Stimulated activated naive CD4-positive, alpha-beta T cell (primary cell): ENCODE measurements around the gene CPSF3.
A peak's percentile ranks its signal among the peaks of the same experiment; 100 is the strongest.

Source experiments
- DNase-seq, 6 experiments: peaks; one replicate each; lab custom pipeline; 2025; lab: John Stamatoyannopoulos, UW

CPSF3 gene

DNA sequence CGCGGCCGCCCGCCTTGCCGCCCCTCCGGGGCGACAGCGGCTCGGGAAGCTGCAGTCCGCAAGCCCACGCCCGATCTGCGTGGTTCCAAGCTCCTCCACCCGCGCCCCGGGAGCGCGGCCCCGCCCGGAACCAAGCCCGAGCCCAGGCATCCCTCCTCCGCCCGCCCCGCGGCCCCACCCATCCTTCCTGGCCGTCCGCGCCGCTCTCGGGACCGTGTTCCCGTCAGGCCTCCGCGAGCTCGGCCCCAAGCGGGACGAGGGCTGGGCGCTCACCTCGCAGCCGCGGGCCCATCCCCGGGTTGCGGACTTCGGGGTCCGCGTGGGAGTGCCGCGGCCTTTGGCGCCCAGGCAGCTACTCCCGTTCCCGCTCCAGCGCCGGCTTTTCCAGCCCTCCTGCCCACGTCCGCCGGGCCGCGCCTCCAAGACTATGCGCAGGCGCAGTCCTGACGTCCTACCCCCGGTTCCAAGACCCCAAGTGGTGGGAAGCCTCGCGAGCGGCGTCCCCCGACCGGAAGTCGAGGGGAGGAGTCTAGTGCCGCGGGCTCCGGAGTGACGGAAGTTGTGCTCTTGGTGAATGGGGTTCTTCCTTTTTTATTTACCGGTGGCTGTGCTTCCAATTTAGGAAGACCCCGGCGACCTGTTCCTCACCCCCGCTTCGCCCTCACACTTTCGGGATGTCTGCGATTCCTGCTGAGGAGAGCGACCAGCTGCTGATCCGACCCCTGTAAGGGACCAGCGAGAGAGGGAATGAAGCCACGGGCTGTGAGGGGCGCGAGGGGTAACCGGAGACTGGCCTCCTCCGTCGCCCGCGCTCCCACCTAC is at the start of gene CPSF3, which contains the start of gene ITGB1BP1:
TSS of gene CPSF3 (plus strand) at position 555 of the 822 bp plus-strand sequence. CDS start at position 675, 120 bp downstream.
TSS of gene ITGB1BP1 (minus strand) at position 429 of the 822 bp plus-strand sequence. CDS start 4,831 bp downstream, outside the sequence.
- peak; percentile 88 to 93 (median 92) for DNase-seq

DNA sequence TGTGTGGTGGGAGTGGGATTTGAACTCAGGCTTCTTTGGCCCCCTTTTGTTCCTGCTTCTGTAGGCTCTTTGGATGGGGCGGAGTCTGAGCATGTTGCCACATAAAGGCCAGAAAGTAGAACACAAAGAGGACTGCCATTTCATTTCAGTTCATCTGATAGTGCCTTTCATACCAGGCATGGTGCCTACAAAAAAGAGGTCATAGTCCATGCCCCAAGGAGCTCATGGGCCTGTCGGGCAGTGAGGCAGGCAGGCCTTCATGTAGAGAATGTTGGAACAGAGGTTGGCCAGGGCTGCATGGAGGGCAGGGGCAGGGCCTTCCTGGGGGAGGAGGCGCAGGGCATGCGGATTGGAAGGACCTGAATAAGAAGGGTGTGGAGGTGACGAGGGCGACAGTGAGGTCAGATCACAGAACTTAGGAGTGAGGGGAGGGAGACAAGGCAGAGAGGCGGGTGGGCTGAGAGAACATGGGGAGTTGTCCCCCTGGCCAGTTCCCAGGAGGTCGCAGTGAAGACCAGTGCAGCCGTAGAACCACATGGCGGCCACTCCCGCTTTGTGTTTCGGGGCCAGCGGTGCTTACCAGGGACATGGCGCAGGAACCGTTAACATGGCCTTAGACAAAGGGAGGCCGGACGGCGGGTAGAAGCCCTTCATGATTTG is 49.3 kb upstream of the CPSF3 start:
- DNase-seq: no peak

DNA sequence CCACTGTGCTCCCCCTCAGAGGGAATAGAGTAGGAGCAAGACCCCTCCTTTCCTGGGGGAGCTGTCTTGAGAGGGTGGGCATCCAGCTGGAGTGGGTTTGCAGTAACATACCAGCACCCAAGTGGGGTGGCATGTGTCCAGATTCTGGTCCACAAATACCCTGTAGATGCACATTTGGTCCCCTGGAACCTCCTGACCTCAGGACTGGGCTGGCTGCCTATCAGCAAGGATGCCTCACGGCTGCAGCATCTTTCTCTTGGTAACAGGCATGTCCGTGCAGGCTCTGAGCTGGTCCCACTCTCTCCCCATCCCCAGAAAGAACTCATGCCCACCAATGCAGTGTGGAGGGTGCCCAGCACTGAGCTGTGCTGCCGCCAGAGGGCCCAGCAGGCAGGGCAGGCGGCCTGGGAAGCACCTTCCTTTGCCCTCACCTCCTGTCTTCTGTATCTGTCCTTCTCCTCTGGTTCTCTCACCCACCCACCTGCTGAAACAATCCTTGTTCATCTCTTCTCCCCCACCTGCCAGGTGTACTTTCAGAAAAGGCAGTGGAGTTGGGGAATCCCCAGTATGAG is 47.5 kb upstream of the CPSF3 start:
- DNase-seq: no peak

DNA sequence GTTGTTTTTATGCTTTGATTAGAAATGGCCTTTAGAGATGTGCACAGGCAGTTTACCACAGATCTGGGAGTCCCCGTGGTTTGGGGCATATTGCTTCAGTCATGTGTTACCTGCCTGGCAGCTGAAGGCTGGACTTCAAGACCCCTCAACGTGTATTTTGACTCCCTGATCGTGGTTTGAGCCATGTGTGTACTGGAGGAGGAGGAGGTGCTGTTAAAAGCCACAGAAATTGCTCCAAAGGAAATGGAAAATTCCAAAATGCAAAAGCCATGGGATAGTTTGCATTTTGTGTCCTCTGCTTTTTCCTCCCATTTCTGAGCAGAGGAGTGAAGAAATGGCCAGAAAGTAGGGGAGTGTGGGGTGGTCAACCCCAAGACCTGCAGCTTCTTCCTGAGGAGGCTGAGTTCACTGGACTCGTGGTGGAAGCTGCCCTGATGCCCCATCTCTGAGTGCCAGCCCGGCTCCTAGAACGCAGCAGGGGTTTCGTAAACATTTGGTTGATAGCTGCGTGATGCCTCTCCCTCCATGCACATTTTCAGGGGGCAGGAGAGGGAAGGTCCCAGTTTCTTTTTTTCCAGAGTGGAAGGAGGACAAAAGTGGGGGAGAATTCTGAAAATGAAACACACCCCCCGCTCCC is 45.9 kb upstream of the CPSF3 start:
- DNase-seq: no peak

DNA sequence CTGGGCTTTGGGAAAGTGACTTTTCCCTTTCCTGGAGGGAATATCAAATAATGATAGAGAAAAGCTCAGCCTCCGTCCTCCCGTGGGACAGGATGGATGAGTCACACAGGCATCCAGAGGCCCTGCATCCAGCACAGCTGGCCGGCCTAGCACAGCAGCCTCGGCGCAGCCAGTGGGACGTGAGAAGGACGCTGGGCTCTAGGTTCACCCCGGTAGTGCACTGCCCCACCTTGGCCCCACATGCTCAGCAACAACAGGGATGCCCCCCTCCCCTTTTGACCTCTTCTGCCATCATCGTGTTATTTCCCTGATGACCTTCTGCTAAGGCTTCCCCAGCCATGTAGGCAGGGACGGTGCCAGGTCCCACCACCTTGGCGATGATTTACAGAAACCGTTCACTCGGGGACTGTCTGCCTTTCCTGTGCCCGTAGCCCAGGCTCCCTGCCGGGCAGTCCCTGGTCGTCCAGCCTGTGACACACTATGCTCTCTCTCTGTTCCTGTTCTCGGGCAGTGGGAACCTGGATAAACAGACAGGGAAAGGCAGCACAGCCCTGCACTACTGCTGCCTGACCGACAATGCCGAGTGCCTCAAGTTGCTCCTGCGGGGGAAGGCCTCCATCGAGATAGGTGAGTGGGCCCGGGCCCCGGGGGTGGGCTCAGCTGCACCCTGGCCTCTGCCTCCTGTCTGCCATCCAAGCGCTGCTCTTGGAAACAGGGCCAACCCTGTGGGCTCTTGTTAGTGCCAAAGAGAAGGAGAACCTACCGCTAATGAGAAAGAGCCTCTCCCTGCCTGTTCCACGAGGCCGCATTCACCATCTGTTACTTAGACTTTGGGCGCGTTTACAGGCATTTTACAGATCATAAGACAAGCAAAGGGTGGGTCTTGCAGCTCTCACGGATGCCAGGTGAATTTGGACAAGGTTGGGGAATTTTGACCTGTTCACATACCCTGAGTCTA is 44.7 kb upstream of the CPSF3 start:
- DNase-seq: no peak

DNA sequence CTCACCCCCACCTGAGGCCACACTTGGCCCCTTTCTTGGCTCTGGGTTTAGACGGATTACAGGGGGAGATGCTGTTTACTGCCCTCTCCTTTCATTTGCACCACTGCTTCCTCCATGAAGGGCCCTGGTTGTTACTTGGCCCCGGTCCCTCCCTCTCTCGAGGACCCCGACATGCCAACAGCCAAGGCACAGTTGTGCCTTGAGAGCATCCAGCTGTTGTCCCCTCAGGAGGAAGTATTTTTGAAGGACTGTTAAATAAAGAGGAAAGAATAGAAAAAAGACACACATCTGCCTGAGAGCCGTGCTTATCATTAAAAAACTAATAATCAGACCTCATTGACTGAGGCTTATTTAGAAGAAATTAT is 44.1 kb upstream of the CPSF3 start:
- DNase-seq: no peak

DNA sequence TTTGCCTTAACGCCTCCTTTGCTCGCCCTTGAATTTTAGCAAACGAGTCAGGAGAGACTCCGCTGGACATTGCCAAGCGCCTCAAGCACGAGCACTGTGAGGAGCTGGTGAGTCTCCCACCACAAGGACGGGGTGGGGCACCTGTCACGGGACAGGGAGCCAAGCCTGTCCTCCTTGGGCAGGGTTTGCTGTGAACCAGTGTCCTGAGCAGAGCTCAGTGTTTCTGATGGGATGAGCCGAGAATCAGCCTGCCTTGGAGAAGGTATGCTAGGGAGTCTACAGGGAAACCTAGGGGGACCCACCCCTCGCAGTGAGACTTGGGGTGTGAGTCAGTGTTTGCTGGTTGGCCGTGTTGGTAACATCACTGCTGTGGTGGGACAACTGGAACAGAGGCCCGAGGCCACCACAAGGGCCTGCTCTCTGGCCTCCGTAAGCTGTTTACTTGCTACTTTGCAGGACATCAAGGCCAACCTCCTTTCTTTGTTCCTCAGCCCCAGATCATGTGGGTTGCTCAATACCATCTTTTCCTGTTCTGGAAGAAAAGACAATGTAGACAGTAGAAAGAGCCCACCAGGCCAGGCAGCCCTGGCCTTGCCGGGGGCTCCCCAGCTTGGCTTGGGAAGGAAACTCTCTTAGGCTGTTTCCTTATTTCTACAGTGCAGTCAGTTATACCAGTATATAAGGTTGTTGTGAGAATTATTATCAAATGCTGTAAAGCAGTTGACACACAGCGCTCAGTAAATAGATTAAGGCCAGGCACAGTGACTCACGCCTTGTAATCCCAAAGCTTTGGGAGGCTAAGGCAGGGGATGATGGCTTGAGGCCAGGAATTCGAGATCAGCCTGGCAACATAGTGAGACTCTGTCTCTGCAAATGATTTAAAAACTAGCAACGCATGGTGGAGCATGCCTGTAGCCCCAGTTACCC is 42.5 kb upstream of the CPSF3 start:
- no peak for DNase-seq

DNA sequence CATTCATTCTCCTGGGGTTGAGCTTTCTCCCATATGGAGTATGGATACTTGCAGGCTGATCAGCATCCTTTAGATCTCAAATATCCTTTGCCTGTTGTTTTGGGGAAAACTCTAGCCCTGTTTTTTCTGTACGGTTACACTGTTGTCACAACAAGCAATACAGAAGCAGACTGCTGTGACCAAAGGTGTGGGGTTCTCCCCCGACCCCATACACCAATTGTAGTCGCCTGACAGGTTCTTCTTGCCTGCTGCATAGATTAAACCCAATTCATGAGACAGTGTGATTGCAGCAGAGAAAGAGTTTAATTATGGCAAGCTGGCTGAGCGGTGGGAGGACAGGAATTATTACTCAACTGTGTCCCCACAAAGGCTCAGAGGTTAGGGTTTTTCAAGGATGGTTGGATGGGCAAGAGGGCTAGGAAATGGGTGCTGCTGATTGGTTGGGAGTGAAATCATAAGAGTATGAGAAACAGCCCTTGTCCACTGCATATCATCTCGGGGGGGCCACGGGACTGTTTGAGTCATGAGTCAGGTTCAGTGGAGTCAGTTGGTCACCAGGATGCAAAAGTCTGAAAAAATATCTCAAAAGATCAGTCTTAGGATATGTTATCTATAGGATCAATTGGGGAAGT is 40.7 kb upstream of the CPSF3 start:
- DNase-seq: no peak

DNA sequence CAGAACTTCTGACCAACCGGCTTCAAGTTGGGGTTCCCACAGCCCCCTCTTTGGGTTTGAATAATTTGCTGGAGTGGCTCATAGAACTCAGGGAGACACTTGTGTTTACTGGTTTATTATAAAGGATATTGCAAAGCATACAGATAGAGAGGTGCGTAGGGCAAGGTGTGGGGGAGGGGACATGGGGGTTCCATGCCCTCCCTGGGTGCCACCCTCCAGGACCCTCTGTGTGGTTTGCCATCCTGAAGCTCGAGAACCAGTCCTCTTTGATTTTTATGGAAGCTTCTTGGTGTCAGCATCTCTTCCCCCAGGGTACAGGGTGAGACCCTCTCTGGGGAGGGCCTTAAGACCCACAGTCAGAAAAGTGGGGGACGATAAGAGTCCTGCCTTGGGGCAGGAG is 38.9 kb upstream of the CPSF3 start:
- DNase-seq: no peak

DNA sequence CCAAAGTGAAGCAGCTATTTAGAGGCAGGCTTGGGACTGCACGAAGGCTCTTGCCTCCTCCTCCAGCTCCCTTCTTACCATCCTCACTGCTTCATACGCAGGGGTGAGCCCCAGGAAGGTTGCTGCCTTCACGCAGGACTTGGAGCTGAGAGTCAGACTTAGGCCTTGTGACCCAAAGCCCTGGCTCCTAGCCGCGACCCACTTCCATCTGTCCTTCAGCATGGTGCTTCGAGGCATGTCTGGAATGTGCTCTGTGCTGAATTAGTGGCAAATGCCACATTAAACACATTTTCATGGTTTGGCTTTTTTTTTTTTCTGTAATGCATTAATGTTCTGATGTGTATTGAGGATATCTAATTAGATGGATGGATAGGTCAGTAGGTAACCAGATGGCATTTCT is 37.6 kb upstream of the CPSF3 start:
- DNase-seq: no peak

DNA sequence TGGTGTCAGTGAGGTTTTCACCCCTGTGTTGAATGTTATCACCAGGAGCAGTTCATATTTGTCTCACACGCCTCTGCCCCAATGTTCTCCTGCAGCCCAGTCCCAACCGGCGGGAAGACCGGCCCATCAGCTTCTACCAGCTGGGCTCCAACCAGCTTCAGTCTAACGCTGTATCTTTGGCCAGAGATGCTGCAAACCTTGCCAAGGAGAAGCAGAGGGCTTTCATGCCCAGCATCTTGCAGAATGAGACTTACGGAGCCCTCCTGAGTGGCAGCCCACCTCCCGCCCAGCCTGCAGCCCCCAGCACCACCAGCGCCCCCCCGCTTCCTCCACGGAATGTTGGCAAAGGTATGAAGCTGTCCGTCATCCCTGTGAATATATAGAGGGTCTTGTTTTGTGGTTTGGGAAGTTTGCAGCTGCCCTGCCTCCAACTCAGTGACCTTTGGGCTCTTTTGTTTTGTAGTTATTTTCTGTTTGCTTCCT is 35.2 kb upstream of the CPSF3 start:
- no peak for DNase-seq

DNA sequence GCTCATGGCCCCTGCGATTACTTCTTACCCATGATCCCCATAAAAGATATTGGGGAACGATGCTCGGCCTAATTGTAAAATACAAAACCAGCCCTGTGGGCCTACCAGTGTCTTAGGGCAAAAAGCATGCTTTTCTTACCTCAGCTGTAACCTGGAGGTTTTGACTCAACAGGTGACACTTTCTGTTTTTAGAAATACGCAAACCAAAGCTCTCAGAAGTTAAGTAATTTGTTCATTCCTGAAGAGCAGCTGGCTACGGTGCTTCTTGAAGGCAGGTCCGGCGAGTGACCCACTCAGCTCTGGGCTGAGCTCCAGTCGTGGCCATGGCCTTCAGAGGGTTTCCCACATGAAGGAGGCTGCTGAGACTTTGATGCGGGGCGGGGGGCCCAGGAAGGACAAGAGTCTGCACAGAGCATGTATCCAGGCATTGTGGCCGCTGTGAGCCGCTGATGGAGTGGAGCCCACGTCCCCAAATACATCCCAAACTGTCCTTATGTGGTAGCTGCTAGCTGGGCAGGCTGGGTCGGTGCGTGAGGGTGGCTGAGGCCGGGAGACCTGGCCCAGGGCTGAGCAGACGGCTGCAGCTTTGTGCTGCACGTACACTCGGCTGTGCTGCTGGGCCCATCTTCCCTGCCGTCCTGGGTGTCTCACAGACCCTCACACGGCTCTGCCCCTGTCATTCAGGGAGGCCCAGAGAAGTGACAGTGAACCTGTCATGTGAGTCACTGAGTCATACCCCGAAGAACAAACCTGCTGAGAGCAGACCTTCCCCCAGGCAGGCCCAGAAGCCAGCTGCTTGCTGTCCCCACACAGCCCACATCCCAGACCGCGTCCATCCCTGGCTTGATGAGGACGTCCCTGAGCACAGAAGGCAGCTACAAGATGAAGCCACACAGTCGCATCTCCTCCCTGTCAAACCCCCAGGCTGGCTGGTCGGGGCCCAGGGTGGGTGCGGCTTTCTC is 34.2 kb upstream of the CPSF3 start:
- DNase-seq: no peak

DNA sequence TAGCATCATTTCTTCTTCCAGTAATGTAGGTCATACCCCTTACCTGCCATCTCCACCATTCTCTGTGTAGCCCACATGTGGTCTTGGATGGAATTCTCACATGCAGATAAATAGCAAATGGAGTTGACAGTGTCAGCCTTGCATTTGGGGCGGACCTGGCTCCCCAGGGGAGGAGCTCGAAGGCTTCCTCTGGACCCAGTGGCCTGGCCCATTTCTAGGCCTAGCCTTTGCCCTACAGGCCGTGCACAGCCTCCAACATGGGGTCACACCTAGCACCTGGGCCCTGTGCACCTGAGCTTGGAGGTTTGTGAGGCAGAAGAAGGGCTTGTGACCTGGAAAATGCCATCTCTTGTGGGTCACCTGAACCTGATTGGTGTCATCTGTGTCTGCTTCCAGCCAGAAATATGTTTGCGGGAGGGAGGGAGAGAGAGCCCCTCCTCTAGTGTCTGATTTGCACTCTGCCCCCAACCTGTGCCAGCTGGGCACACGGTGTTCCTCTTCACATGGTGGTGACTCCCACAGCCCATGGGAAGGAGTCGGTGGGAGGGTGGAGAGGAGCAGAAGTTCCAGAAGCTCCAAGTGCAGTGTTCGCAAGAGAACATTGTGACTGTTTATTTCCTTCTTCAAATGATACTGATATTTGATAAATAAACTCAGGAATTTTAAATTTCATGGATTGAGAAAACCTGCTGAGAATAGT is 33.2 kb upstream of the CPSF3 start:
- DNase-seq: no peak

DNA sequence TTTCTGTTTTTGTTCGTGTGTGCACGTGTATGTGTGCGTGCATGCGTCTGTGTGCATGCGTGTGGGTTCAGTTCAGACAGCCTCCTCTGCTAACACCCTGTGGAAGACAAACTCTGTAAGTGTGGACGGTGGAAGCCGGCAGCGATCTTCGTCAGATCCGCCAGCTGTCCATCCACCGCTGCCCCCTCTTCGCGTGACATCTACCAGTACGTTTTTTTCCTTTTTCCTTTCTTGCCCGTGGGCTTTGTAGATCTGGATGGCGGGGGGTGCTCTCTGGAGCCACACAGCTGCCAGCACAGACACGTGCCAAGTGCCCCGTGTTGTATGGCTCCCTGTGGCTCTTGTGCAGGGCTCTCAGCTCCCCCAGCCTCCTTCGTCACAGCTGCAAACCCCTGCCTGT is 32.5 kb upstream of the CPSF3 start:
- DNase-seq: no peak

DNA sequence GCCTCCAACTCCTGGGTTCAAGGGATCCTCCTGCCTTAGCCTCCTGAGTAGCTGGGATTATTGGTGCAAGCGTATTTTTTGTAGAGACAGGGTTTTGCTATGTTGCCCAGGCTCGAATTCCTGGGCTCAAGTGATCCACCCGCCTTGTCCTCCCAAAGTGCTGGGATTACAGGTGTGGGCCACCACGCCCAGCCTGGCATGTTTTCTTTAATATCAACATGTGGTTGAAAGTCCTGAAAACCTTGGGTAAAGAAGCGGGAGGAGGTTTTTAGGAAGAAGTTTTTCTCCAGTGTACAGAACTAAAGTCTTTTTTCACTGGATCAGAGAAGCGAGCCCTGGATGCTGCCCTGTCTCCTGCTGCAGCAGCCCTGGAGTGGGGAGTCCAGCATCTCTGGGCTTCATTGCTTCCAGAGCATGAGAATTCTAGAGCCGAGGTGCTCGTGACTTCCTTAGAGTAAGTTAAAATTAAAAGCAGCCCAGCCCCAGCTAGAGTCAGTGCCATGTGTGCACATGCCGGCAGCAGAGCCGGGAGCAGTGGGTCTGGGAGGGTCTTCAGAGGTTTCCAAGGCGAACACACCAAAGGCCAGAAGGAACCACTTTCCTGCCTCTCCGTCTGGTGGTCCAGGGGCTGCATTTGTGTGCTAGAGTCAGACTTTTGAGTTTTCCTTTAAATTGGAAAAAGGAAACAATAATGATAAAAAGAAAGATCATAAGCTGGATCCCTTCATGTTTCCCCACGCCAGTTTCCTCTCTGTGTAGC is 31.3 kb upstream of the CPSF3 start:
- DNase-seq: no peak

DNA sequence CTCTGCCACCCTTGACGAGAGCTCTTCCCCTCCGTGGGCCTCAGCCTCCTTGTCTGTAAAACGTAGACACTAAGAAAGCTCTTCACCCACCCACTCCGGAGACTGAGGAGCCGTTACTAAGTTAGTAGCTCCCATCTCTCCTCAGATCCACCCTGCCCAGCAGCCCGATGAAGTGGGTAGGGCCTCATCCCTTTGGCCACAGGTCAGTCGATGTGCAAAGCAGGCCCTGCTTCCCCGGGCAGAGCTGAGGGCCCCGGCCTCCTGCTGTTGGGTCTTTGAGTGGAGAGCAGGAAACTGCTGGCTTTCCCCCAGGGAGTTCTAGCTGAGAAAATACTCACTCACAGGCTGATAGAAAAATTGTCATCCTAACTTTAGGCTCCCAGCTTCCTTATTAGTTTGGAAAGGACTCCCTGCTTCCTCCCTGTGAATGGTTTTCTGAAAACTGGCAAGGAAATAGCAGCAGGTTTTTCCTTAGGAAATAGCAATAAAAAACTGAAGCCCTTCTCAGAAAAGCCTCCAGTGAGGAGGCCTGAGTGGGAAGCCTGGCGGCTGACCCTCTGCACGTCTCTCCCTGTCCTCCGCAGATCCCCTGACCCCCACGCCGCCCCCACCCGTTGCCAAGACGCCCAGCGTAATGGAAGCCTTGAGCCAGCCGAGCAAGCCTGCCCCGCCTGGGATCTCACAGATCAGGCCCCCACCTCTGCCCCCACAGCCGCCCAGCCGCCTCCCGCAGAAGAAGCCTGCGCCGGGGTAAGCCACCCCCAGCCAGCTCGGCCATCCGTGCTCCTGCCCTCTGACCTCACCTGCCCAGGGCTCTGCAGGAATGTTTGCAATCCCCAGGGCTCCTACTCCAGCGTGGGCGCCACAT is 30.3 kb upstream of the CPSF3 start:
- DNase-seq: no peak
